Mesendoderm (in vitro differentiated cells): ENCODE results near the gene PRDM15. TPM values are rescaled to one million over a fixed set of nuclear protein-coding genes. Genes with fewer than 3 reads are reported as not detected.

Source experiments
- DNase-seq: peaks from one replicate; pipeline ENCODE4 v3.0.0; 2013
- H2AK5ac ChIP-seq: 2 replicates; pipeline ENCODE4 v1.6.1; 2013; ENCODE audit warnings: low read length, inconsistent platforms
- H2BK120ac ChIP-seq: 2 replicates; pipeline ENCODE4 v1.6.1; 2013; ENCODE audit warnings: low read depth, mild to moderate bottlenecking, low read length, moderate library complexity, mixed read lengths
- H2BK15ac ChIP-seq: replicated peaks from 2 replicates; pipeline ENCODE4 v1.6.1; 2013; ENCODE audit warnings: low read depth, mild to moderate bottlenecking, moderate library complexity
- H2BK5ac ChIP-seq: 2 replicates; pipeline ENCODE4 v1.6.1; 2013; ENCODE audit warnings: low read length, inconsistent platforms
- H3K18ac ChIP-seq: 2 replicates; pipeline ENCODE4 v1.6.1; 2013; ENCODE audit warnings: mild to moderate bottlenecking, low read length, mixed read lengths
- H3K23ac ChIP-seq: one replicate; pipeline ENCODE4 v1.6.1; 2013; ENCODE audit warnings: low read length
- H3K27ac ChIP-seq: 2 replicates; pipeline ENCODE4 v1.5.1; 2013; ENCODE audit warnings: low read depth, mild to moderate bottlenecking, inconsistent platforms, low read length, moderate library complexity
- H3K27me3 ChIP-seq: 2 replicates; pipeline ENCODE4 v1.6.1; 2013; ENCODE audit warnings: low read length, control low read depth, mild to moderate bottlenecking, inconsistent platforms; ENCODE audit not compliant: insufficient read depth, poor library complexity
- H3K36me3 ChIP-seq: 2 replicates; pipeline ENCODE4 v1.6.1; 2013; ENCODE audit warnings: low read length, inconsistent platforms; ENCODE audit not compliant: control insufficient read depth, insufficient read depth
- H3K4ac ChIP-seq: one replicate; pipeline ENCODE4 v1.6.1; 2013; ENCODE audit warnings: low read depth, mild to moderate bottlenecking, low read length, moderate library complexity
- H3K4me1 ChIP-seq: 2 replicates; pipeline ENCODE4 v1.6.1; 2013; ENCODE audit warnings: low read depth, low read length, inconsistent platforms; ENCODE audit not compliant: control insufficient read depth
- H3K4me2 ChIP-seq: 2 replicates; pipeline ENCODE4 v1.6.1; 2013; ENCODE audit warnings: low read length
- H3K4me3 ChIP-seq: 2 replicates; pipeline ENCODE4 v1.5.1; 2013; ENCODE audit warnings: mild to moderate bottlenecking, low read length
- H3K56ac ChIP-seq: one replicate; pipeline ENCODE4 v1.6.1; 2013; ENCODE audit warnings: low read length
- H3K79me1 ChIP-seq: 2 replicates; pipeline ENCODE4 v1.6.1; 2013; ENCODE audit warnings: low read length, inconsistent platforms
- H3K79me2 ChIP-seq: 2 replicates; pipeline ENCODE4 v1.6.1; 2013; ENCODE audit warnings: mild to moderate bottlenecking, low read length; ENCODE audit not compliant: control insufficient read depth, insufficient read depth
- H3K9ac ChIP-seq: 2 replicates; pipeline ENCODE4 v1.6.1; 2013; ENCODE audit warnings: low read length, inconsistent platforms
- H4K5ac ChIP-seq: one replicate; pipeline ENCODE4 v1.6.1; 2013; ENCODE audit warnings: low read length
- H4K8ac ChIP-seq: one replicate; pipeline ENCODE4 v1.6.1; 2013; ENCODE audit warnings: low read depth, mild to moderate bottlenecking, control low read depth, low read length, moderate library complexity
- WGBS: extraction: QIAGEN DNeasy Blood & Tissue Kit; methylation state at CpG from one replicate; pipeline ENCODE4 v1.1.7; 2013; ENCODE audit warnings: low lambda C conversion rate, missing lambda C conversion rate; ENCODE audit not compliant: insufficient coverage; ENCODE audit errors: extremely low coverage; 5-methylcytosine and 5-hydroxymethylcytosine counted together
- small RNA-seq: library from polyadenylated mRNA; stranded (forward); fragments of <200 nt; extraction: miRNeasy Mini kit (QIAGEN cat#:217004); gene quantifications from one replicate; pipeline ENCODE3, GENCODE V24; 2013; ENCODE audit not compliant: insufficient read depth

PRDM15 gene

DNA sequence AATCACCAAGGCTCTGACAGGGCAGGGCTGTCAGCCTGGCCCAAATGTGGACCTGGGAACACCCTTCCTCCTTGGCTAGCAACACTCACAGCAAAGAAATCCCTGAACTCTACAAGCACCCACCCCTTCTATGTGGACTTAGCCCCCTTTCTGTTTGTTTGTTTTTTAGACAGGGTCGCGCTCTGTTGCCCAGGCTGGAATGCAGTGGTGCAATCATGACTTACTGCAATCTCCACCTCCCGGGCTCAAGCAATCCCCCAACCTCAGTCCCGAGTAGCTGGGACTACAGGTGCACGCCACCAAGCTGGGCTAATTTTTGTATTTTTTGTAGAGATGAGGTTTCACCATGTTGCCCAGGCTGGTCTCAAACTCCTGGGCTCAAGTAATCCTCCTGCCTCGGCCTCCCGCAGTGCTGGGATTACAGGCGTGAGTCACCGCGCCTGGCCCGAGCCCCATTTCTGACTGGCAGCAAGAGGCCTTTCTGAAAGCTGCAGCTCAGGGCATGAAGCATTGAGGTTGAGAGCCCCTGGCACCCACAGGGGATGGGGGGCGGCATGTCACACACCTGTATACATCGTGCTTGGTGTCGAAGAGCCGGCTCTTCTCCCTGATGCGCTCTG lies 128.5 kb downstream of the PRDM15 start:
- Histone ChIP-seq H2BK5ac (no peak overlapping the region), H3K4me1 (peaks cover 13% of the 10 kb centered on the region), H3K36me3 (no peaks in the 10 kb centered on the region), H3K79me2 (no peaks in the 10 kb centered on the region), H2BK120ac (no peak overlapping the region), H3K18ac (no peak overlapping the region), H2AK5ac (no peak overlapping the region), H3K27me3 (no peaks in the 10 kb centered on the region), H4K8ac (no peak overlapping the region), H3K79me1 (peaks cover 2% of the 10 kb centered on the region), H3K4me2 (no peak overlapping the region), H3K23ac (no peak overlapping the region), H3K4me3 (no peak overlapping the region), H4K5ac (no peak overlapping the region), H3K27ac (no peak overlapping the region), H2BK15ac (no peak overlapping the region), H3K9ac (no peak overlapping the region), H3K56ac (no peak overlapping the region), H3K4ac (no peak overlapping the region)
- WGBS, result no CpG with 5 or more reads among the region's 16 CpGs
- no peak for DNase-seq

DNA sequence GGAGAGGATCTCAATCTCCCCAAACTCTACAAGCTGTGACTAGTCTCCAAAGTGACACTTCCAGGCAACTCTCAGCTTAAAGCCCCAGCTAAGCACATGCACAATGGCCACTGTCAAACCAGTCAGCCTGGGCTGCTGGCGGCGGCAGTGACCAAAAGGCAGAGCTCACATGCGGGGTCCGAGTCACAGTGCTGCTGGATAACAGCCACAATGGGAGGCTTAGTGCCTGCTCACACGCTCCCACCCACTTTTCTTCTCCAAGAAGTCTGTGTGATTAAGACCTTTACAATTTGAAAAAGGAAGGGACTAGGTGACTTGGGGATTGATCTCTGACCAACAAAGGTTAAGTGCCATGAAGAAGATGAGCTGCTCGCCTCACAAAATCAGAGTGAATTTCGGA lies 129.1 kb downstream of the PRDM15 start:
- Histone ChIP-seq H2AK5ac (no peak overlapping the region), H3K4me2 (no peak overlapping the region), H3K18ac (no peak overlapping the region), H3K56ac (no peak overlapping the region), H3K4ac (no peak overlapping the region), H2BK5ac (no peak overlapping the region), H4K8ac (no peak overlapping the region), H3K9ac (no peak overlapping the region), H3K4me3 (no peak overlapping the region), H3K4me1 (peaks cover 13% of the 10 kb centered on the region), H3K27ac (no peak overlapping the region), H2BK15ac (no peak overlapping the region), H3K27me3 (no peaks in the 10 kb centered on the region), H3K79me2 (no peaks in the 10 kb centered on the region), H3K79me1 (peaks cover 2% of the 10 kb centered on the region), H2BK120ac (no peak overlapping the region), H3K23ac (no peak overlapping the region), H4K5ac (no peak overlapping the region), H3K36me3 (no peaks in the 10 kb centered on the region)
- DNase-seq, result no peak
- WGBS, result no CpG with 5 or more reads among the region's 7 CpGs

DNA sequence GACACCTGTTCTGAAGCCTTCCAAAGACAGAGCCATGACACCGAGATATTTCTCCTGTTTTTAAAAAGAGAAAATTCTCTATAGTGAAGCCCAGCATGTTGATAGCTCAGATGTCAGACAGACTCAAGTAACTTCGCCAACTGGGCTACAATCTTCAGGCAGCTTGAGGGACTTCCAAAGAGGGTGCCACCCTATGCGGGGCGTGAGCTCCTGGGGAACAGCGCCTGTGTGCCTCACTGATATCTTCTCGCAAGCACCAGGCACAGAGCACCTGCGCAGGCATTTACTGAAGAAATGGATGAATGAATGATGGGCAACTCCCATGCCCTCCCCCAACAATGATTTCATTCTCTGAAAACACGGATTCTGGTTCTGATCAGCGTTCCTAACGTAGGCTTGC lies 129.9 kb downstream of the PRDM15 start:
- no peak overlapping the region for H2BK5ac ChIP-seq
- H2BK120ac ChIP-seq, result no peak overlapping the region
- no peak overlapping the region for H3K56ac ChIP-seq
- H3K4me3 ChIP-seq, result no peak overlapping the region
- H3K4ac ChIP-seq, result no peak overlapping the region
- H3K23ac ChIP-seq, result no peak overlapping the region
- H3K9ac ChIP-seq, result no peak overlapping the region
- H4K5ac ChIP-seq, result no peak overlapping the region
- WGBS, result no CpG with 5 or more reads among the region's 10 CpGs
- no peak overlapping the region for H3K18ac ChIP-seq
- H2AK5ac ChIP-seq, result no peak overlapping the region
- H3K79me2 ChIP-seq, result no peaks in the 10 kb centered on the region
- no peaks in the 10 kb centered on the region for H3K27me3 ChIP-seq
- no peak overlapping the region for H2BK15ac ChIP-seq
- no peaks in the 10 kb centered on the region for H3K36me3 ChIP-seq
- H3K4me2 ChIP-seq, result no peak overlapping the region
- H3K79me1 ChIP-seq, result peaks cover 2% of the 10 kb centered on the region
- peaks cover 10% of the 10 kb centered on the region for H3K4me1 ChIP-seq
- no peak overlapping the region for H4K8ac ChIP-seq
- DNase-seq, result no peak
- no peak overlapping the region for H3K27ac ChIP-seq

Small RNAs within 50 kb of the gene (small RNA-seq; reads per million reads assigned to genes)
- not detected for gene RF00334
